Fibroblast of skin of right quadriceps (primary cell): Measurements from ENCODE around the gene TBXAS1.
"Not testable (repeated sequence)": the region's sequence is repeated elsewhere in the genome, so short reads cannot be mapped to it uniquely, and the experiment has no call there.

Experiments
- DNase-seq: peaks from one replicate; pipeline ENCODE4 v3.0.0-alpha.2; 2013

Gene TBXAS1

DNA sequence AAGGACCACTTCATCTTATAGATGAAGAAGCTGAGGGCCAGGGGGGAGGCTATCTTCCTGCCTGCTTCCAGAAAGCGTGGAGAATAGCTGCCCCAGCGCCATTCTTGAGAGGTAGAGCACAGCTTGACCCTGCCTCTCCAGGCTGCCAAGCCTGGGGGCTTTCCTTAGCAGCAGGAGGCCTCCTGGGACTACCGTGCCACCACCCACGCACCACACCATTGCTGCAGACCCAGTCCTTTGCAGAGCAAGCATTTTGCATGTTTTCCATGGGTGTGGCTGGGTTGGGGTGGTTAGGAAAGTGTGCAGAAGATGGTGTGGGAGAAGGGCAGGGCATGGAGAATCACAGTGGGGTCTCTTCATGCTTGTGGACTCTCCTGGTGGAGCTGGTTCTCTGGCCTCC, 64.9 kb downstream of the TBXAS1 start:
- no peak for DNase-seq

DNA sequence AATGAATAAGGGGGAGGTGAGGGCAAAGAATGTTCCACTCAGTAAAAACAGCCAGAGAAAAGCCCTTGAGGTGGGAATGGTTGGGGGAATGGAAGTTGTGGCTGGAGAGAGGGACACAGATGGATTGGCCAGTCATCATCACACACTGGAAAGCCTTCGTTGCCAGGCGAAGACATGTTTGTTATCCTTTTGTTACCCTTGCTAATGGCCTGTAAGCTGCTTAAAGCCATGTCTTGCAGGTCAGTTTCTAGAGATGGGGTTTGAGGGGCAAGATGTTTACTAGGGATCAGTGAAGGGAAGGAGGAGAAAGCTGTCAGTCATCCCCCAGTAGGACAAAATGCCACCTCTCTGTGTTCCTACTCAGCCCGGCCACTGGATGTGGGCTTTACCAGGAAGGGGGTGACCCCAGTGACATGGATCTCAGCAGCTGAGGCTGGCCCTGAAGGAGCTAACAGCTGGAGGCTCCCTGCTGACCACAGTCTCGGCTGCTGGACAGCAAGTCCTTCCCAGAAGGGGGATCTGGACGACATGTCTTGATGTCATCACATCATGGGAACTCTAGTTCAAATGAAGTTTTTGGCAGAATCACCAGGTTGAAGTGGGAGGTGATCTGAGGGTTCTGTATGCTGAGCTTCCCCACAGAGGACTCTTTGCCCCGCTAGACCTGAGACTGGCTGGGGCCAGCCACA, 66.2 kb downstream of the TBXAS1 start:
- no peak for DNase-seq

DNA sequence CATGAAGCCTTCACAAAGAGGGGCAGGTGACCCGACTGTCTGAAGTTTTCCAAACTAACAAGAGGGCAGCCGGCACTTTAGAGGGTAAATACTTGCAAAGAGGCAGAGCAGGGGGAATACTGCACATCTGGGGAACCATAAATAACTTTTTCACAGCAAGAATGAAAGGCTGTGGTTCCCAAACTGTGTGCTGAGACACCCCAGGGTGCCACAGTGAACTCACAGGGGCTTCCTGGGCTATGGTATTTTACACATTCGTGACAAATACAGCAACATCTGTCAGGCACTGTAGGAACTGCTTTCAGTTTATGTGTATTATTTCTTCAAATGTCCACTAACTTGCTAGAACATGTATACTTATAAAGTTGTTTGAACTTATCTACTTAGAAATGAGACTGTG, 67.2 kb downstream of the TBXAS1 start:
- DNase-seq = no peak

DNA sequence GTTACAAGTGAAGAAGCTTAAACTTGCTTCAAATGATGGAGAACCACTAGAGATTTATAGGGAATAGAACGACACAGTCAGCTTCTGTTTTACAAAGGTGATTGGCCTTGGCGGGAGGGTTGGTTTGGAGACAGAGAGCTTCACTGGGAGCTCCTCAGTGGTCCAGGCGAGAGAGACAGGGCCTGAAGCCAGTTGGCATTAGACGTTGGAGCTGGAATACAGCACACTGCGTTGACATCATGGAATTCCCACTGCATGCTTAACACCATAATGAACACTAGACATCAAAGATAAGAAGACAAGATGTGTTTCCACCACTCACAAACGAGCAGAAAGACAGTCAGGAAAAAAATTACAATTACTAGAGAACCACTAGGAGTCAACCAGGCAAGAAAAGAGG, 67.8 kb downstream of the TBXAS1 start:
- DNase-seq = no peak

DNA sequence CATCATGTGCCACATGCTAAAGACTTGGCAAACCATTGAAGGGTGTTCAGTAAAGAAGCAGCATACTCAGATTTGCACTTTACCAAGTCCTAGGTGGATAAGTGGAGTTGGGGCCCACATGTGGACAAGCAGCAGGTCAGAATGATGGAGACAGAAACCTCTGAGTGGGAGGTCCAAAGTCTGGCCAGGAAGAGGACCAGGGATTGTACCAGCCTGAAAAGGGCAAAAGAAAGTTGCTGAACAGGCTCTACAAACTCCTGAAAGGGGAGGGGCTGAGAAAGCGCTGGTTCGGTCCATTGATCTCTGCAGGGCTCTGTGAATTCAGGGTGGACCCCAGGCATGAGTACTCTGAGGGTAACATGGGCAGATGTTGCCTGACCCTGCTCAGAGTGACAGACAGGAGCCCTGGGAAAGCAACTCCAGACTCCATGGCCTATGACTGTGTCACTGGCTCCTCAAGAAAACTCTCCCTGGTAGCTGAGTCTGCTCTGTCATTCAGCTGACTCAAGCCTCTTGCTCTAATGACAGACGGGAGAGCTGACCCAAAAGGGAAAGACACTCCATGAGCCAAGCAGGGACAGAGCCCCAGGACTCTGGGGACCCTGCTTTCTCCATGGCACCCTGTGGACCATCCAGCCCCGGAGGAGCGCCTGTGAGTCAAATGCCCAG, 68.5 kb downstream of the TBXAS1 start:
- no peak for DNase-seq

DNA sequence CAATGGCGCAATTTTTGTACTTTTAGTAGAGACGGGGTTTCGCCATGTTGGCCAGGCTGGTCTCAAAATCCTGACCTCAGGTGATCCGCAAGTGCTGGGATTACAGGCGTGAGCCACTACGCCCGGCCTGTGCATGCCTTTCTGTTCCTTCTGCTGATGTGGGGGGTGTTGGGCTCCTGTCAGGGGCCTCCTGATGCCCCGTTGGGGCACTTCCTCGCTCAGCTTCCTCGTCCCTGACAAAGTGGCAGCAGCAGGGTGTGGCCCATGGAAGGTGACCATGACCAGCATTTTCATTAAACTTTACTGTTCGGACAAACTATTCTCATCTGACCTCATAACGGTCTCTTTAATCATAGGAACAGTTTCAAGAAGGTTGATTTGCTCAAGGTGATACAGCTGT, 69.4 kb downstream of the TBXAS1 start:
- no peak for DNase-seq

DNA sequence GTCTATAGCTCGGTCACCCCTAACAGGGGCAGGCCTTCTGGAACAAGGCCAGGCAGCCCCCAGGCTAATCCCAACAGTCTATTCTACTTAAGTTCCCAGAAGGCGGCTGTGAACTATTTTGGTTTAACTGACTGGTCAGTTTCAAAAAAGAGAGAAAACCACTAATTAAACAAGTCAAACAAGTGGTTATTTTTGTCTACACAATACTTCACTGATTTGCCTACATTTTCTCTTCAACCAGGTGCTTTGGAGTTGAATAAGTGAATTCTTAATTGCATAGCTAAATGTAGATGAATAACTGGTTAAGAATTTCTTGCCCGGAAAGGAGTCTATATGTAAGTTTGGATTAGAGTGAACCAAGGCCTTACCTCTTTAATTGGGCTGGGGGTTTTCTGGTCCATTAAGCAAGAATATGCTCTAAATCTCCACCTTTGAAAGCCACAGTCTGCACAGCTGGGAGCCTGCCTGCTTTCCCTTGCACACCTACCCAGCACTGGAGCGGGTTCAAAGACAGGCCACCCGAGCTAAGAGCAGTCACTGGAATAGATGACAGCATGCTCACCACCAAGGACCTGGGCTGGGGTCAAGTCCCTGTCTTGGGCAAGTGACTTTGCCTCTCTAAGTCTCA, 70.4 kb downstream of the TBXAS1 start:
- no peak for DNase-seq

DNA sequence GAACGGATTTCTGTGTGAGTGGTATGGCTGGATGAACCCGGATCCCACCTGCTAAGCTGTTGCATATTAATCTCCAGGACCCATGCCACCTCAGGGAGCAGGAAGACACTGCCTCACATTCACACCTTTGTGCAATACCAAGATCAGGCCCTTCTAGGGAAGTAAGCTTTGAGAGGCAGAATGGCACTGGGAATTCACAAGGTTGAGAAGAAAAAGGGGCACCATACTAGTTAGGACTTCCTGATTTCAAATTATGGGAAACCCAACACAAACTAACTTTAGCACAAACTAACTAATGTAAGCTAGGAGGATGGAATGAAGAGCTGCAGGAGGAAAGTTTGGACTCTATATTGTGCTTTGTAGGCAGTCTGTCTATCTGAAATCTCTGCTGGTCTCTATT, 71.3 kb downstream of the TBXAS1 start:
- no peak for DNase-seq

DNA sequence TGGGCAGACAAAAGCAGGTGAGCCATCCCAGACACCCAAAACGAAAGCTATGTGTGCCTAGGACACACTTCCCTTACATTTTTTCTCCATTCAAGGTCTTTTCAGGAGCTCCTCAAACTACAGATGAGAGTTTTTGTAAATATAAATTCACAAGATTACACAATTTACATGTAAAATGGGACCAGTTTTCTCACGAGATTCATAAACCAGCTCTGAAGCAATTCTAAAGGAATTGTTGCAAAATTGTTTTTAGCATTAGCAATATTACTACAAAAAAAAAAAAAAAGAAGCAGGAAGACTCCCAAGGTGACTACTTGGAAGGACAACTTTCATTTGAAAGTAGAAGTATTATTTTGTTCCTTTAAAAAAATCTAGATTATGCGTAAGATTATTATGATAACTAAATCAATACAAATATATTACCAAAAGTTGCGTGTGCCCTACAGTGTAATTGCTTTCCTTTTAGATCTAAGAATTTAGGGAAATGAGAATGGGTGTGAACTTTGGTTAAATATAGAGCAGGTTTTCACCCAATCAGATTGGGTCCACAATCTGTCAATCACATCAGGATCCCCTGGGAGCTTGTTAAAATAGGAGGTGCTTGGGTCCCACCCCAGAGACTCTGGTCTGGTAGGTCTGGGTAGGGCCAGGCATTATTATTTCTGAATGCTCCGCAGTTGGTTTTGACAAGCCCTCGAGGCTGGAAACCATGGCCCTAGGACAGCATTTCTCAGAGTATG, 72.2 kb downstream of the TBXAS1 start:
- DNase-seq = no peak

DNA sequence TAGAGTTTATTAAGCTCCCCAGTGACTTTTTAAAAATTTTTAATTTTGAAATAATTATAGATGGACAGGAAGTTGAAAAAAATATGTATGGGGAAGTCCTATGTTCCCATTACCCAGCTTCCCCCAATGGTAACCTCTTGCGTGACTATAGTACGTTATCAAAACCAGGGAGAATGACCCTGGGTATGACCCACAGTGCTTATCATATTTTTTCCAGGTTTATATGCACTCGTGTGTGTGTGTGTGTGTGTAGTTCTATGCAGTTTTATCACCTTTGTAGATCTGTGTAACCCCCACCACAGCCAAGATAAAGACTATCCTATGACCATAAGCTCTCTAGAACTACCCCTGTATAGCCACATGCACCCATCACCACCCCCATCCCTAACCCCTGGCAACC, 72.8 kb downstream of the TBXAS1 start:
- DNase-seq = no peak

DNA sequence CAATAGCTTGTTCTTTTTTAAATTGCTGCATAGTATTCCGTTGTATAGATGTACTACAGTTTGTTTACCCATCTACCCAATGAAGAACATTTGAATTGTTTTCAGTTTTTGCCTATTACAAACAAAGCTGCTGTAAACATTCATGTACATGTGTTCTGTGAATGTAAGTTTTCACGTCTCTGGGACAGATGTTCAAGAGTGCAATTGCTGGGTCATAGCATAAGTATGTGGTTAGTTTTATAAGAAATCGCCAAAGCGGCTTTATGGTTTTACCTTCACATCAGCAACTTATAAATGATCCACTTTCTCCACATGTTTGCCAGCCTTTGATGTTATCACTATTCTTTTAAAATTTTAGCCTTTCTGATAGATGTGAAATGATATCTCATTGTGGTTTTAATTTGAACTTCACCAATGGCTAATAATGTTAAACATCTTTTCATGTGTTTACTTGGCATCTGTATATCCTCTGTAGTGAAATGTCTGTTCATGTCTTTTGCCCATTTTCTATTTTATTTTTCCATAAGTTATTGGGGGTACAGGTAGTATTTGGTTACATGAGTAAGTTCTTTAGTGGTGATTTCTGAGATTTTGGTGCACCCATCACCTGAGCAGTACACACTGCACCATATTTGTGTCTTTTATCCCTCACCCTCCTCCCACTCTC, 73.5 kb downstream of the TBXAS1 start:
- DNase-seq = no peak

DNA sequence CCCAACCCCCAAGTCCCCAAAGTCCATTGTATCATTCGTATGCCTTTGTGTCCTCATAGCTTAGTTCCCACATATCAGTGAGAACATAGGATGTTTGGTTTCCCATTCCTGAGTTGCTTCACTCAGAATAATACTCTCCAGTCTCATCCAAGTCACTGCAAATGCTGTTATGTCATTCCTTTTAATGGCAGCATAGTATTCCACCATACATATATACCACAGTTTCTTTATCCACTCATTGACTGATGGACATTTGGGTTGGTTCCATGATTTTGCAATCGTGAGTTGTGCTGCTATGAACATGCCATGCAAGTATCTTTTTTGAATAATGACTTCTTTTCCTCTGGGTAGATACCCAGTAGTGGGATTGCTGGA, 74.0 kb downstream of the TBXAS1 start:
- not testable (repeated sequence) for DNase-seq

DNA sequence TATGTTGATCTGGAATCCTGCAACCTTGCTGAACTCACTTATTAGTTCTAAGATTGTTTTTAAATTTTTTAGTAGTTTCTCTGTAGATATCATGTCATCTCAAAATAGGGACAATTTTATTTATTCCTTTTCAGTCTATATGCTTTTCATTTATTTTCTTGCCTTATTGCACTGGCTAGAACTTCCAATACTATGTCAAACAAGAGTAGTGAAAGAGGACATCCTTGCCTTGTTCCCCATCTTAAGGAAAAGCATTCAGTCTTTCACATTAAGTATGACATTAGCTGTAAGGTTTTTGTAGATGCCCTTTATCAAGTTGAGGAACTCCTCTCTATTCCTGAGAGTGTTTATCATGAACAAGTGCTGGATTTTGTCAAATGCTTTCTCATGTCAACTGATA, 77.8 kb downstream of the TBXAS1 start:
- no peak for DNase-seq

DNA sequence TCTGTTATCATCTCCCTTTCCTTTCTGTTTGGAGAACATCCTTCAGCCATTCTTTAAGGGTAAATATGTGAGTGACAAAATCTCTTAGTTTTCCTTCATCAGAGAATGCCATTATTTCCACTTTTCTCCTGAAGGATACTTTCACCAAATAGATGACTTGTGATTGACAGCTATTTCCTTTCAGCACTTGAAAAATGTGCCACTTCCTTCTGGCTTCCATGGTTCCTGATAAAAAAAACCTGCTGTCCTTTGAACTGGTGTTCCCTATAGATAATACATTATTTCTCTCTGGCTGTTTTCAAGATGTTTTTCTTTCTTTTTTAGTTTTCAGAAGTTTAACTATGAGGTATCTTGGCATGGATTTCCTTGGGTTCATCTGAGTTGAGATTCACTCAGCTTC, 79.7 kb downstream of the TBXAS1 start:
- no peak for DNase-seq

DNA sequence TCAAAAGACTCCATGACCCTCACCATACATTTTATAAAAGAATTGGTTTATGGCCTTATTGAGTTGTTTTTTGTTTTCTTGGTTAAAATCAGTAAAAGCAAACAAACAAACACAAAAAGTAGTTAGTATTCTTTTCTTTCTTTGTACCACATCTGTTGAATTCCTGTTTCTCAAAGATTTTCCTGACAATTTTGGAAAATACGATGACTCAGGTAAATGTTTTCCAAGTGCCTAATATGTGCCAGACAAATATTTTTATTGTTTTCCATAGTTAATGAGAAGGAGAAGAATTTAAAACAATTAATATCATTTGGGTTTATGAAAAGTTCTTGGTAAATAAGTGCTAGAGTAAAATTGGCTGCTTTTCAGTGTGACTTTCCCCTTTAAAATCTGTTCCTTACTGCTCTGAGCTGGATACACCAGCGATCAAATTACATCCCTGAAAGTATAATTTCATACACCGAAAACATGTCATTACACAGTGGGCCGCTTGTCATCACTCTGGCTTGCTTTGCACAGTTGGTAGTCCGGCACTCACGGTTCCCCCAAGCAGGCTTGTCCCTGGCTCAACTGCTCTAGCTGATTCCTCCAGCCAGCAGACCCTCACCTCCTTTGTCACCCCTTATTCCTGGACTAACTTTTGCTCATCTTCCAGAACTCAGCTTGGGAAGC, 80.5 kb downstream of the TBXAS1 start:
- peak; percentile 64 for DNase-seq

DNA sequence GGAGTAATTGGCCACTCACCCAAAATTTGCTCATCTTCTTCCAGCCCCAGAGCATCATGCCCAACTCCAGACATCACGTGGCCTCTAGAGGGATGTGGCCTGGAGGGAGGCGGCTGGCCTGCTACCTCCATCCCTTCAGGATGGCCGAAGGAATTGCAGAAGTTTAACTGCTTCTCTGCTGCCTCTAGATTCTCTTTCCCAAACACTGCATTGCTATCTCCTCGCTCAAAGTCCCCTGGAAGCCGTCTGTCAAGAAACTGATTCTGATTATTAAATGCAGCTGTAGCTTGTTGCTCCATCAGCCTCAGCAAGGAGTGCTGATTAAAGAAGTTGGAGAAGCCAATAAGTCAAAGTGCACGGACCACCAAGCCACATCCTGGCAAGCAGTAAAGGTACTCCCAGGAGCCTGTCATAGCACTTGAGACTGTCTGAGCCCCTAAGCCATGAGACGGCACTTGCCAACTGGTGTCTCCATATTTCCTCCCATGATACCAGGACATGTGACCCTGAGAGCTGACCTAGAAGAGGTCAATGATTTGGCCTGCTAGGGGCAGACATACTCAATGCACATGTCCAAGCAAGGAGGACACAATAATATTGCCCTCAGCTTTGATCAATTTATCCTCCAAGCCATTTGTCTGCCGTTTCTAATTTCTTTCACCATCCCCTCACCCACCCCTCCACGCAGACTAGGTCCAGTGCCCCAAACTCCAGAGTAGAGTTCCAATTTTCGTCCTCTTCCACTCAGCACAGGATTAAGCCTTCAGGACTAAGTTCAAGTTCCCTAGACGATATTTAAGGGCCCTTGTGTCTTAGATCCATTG, 84.2 kb downstream of the TBXAS1 start:
- peak; percentile 25 for DNase-seq

DNA sequence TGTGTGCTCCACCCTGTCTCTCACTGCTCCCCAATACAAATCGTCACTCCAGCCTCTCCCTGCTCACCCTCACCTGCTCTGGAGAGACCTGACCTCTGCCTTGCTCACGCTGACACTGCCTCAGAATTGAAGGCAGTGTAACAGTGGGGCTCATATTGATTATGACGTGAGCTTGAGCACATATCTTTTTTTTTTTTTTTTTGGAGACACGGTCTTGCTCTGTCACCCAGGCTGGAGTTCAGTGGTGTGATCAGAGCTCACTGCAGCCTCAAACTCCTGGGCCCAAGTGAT, 84.7 kb downstream of the TBXAS1 start:
- DNase-seq = no peak

DNA sequence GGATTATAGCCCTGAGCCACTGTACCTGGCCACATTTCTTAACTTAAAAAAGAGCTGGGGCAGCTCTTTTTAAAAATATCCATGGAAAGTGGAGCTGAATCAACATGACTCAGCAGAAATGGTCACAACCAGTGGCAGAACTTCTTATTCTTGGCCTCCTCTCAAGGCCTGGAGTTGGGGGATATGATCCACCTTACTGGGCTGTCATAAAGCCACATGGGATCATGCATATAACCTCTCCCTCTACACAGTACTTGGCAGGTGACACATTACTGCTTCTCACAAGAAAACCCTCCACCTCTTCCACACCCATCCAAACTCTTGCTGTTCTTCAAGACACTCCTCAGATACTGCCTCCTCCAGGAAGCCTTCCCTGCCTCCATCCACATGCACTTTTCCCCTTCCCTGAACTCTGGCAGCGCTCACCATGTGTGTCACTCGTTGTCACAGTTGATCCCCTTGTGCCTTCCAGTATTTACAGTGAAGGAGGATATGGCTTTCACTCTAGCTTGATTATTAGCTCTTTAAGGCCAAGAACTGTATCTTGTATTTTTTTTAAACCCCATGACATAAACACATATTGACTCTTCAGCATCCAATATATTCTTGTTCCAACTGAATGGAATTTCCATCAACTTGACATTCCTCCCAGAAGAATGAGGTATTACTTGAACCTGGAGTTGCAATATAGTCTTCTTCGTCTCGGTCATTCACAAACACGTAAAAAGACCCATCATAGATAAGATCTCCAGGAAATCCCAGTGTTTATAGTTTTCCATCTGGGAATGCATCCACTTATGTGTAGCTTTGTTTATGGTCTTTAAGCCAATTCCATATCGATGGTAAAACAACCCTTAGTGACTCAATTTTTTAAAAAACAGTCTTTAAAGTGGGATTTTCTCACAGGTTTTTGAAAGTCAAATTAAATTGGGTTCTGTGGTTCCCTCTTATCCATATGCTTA, 85.5 kb downstream of the TBXAS1 start:
- DNase-seq = peak; percentile 67

DNA sequence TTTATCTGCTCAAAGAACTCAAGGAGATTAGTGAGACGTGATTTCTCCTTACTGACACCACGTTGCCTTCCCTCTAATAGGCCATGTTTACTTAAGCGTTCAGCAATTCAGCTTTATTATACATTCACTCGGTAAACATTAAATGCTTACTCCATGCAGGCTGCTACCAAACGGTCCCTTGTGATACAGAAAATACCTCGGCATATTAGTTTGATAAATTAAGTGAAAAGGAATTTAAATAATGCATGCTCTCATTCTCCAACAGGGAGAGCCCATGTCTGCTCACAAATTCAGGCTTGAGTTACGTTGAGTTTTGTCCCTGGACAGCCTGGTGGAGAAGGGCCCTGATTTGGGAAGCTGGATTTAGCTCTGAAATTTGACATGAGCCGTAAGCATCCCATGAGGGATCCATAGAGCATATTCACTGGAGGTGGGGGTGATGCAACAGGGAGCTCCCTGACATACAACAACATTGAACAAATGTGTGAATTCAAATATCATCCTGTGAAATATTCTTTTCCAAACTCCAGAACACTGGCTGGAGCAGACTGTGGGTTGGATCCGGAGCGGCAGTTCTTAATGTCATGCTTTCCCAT, 86.3 kb downstream of the TBXAS1 start:
- peak; percentile 82 for DNase-seq
